ENCODE results near the gene GRN.

GRN gene

GRCh38 chr17:44380767-44381166, 35.7 kb downstream of the GRN start:
- H3K4me1 ChIP-seq (ENCODE audit: insufficient read depth, poor library complexity, severe bottlenecking): peaks cover 1% of the 10 kb centered on the region
- H3K36me3 ChIP-seq (ENCODE audit: low read depth): no peaks in the 10 kb centered on the region
- ATAC-seq (ENCODE audit: low read depth) (no peak), DNase-seq (ENCODE audit: low spot score) (no peak)
- no peak overlapping the region for H3K27ac ChIP-seq (ENCODE audit: poor library complexity, severe bottlenecking)
- H3K4me3 ChIP-seq (ENCODE audit: severe bottlenecking): no peak overlapping the region
- no peak for TF ChIP-seq CTCF (IDR thresholded peaks at IDR 0.05; ENCODE audit: poor library complexity, severe bottlenecking)
- no peaks in the 10 kb centered on the region for H3K27me3 ChIP-seq (ENCODE audit: insufficient read depth, poor library complexity, severe bottlenecking)
- H3K9me3 ChIP-seq (ENCODE audit: severe bottlenecking): no peaks in the 10 kb centered on the region

- ATAC-seq (ENCODE audit: low read depth): no peak
- H3K27me3 ChIP-seq (ENCODE audit: insufficient read depth, poor library complexity, severe bottlenecking): no peaks in the 10 kb centered on the region
- no peaks in the 10 kb centered on the region for H3K36me3 ChIP-seq (ENCODE audit: low read depth)
- H3K4me1 ChIP-seq (ENCODE audit: insufficient read depth, poor library complexity, severe bottlenecking): peaks cover 3% of the 10 kb centered on the region
- H3K27ac ChIP-seq (ENCODE audit: poor library complexity, severe bottlenecking): no peak overlapping the region
- no peak overlapping the region for H3K4me3 ChIP-seq (ENCODE audit: severe bottlenecking)
- H3K9me3 ChIP-seq (ENCODE audit: severe bottlenecking): no peaks in the 10 kb centered on the region
- DNase-seq (ENCODE audit: low spot score): no peak
- TF ChIP-seq CTCF (IDR thresholded peaks at IDR 0.05; ENCODE audit: poor library complexity, severe bottlenecking): no peak
Measured at GRCh38 chr17:44381810-44382305, 36.8 kb downstream of the GRN start.

- Histone ChIP-seq H3K9me3 (ENCODE audit: severe bottlenecking) (no peaks in the 10 kb centered on the region), H3K4me3 (ENCODE audit: severe bottlenecking) (no peak overlapping the region), H3K27me3 (ENCODE audit: insufficient read depth, poor library complexity, severe bottlenecking) (no peaks in the 10 kb centered on the region), H3K36me3 (ENCODE audit: low read depth) (no peaks in the 10 kb centered on the region), H3K4me1 (ENCODE audit: insufficient read depth, poor library complexity, severe bottlenecking) (peaks cover 3% of the 10 kb centered on the region), H3K27ac (ENCODE audit: poor library complexity, severe bottlenecking) (no peak overlapping the region)
- ATAC-seq (ENCODE audit: low read depth) (no peak), DNase-seq (ENCODE audit: low spot score) (no peak)
- no peak for TF ChIP-seq CTCF (IDR thresholded peaks at IDR 0.05; ENCODE audit: poor library complexity, severe bottlenecking)
Measured at GRCh38 chr17:44382917-44383316, 37.8 kb downstream of the GRN start.

GRCh38 chr17:44383363-44383762, 38.3 kb downstream of the GRN start:
- Histone ChIP-seq H3K27me3 (ENCODE audit: insufficient read depth, poor library complexity, severe bottlenecking) (no peaks in the 10 kb centered on the region), H3K27ac (ENCODE audit: poor library complexity, severe bottlenecking) (no peak overlapping the region), H3K9me3 (ENCODE audit: severe bottlenecking) (no peaks in the 10 kb centered on the region), H3K36me3 (ENCODE audit: low read depth) (no peaks in the 10 kb centered on the region), H3K4me3 (ENCODE audit: severe bottlenecking) (no peak overlapping the region), H3K4me1 (ENCODE audit: insufficient read depth, poor library complexity, severe bottlenecking) (peaks cover 3% of the 10 kb centered on the region)
- DNase-seq (ENCODE audit: low spot score) (no peak), ATAC-seq (ENCODE audit: low read depth) (no peak)
- TF ChIP-seq CTCF (IDR thresholded peaks at IDR 0.05; ENCODE audit: poor library complexity, severe bottlenecking): no peak

GRCh38 chr17:44383861-44384260, 38.8 kb downstream of the GRN start:
- Histone ChIP-seq H3K4me3 (ENCODE audit: severe bottlenecking) (no peak overlapping the region), H3K27ac (ENCODE audit: poor library complexity, severe bottlenecking) (no peak overlapping the region), H3K36me3 (ENCODE audit: low read depth) (no peaks in the 10 kb centered on the region), H3K9me3 (ENCODE audit: severe bottlenecking) (no peaks in the 10 kb centered on the region), H3K27me3 (ENCODE audit: insufficient read depth, poor library complexity, severe bottlenecking) (no peaks in the 10 kb centered on the region), H3K4me1 (ENCODE audit: insufficient read depth, poor library complexity, severe bottlenecking) (peaks cover 3% of the 10 kb centered on the region)
- no peak for TF ChIP-seq CTCF (IDR thresholded peaks at IDR 0.05; ENCODE audit: poor library complexity, severe bottlenecking)
- no peak for ATAC-seq (ENCODE audit: low read depth)
- DNase-seq (ENCODE audit: low spot score): no peak
